Measurements from ENCODE around the gene IMPG1.

The IMPG1 gene, protein sequence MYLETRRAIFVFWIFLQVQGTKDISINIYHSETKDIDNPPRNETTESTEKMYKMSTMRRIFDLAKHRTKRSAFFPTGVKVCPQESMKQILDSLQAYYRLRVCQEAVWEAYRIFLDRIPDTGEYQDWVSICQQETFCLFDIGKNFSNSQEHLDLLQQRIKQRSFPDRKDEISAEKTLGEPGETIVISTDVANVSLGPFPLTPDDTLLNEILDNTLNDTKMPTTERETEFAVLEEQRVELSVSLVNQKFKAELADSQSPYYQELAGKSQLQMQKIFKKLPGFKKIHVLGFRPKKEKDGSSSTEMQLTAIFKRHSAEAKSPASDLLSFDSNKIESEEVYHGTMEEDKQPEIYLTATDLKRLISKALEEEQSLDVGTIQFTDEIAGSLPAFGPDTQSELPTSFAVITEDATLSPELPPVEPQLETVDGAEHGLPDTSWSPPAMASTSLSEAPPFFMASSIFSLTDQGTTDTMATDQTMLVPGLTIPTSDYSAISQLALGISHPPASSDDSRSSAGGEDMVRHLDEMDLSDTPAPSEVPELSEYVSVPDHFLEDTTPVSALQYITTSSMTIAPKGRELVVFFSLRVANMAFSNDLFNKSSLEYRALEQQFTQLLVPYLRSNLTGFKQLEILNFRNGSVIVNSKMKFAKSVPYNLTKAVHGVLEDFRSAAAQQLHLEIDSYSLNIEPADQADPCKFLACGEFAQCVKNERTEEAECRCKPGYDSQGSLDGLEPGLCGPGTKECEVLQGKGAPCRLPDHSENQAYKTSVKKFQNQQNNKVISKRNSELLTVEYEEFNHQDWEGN

DNA sequence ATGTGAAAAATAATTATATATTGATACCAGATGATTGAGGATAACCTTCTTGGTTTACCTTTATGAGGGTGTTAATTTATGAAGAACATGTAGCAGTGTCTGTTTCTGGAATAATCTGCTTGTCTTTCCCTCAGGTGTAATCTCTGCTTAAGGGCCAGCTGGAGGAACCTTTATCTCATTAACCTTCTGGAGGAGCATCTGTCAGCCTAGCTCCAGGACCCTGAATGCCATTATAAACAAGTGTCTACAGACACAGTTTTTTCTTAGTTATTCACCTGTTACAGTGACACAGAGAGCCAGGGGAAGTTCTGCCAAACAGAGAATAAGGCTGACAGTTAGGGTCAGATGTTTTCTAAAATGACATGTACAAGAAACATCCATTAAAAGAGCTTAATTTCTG lies at the start of gene IMPG1:
Gene IMPG1 (minus strand): TSS at position 101 of the 400 bp plus-strand sequence. CDS start 174 bp downstream, outside the sequence.
- DNase-seq, result no peak

DNA sequence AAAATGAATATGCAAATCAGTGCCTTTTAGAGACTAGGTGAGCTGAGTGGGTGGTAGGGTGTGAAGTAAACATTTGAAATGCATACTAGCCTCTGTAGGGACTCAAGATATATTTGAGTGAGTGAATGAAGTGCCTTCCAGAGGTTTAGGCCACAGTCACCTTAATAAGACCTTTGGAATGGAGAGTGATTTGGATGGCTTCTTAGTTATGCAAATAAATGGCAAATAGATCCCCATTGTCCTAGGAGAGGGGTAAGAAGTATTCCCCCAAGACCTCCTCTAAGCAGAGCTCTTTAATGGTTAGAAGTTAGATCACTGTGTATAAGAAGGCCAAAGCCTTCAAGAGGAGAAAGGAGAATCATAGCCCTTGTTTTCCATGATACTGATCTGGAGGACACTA lies 47.8 kb upstream of the IMPG1 start:
- DNase-seq, result no peak

GRCh38 chr6:76073281-76073680 lies 819 bp upstream of the IMPG1 start:
- no peak for DNase-seq

GRCh38 chr6:76057469-76057868 lies 15.0 kb downstream of the IMPG1 start:
- DNase-seq, result no peak

DNA sequence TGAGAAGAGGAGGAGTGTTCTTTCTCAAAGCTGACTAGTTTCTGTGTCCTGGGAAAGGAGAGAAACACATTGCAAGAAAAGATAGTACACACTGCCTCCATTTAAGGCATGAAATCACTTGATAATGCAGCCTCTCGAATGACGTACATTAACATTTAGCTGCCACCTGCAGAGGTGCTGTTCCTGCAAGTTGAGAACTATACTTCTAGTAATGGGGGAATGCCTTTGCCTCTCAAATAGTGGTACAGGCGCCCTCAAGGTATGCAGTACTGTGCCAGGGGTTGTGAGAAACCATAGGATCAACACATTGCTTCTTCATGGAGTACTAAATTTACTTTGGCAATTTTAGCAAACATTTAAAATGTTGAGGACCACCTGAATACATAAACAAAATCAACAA lies 20.1 kb downstream of the IMPG1 start:
- DNase-seq, result no peak

- DNase-seq, result no peak
Observed at GRCh38 chr6:76043690-76044089, 28.8 kb downstream of the IMPG1 start.

DNA sequence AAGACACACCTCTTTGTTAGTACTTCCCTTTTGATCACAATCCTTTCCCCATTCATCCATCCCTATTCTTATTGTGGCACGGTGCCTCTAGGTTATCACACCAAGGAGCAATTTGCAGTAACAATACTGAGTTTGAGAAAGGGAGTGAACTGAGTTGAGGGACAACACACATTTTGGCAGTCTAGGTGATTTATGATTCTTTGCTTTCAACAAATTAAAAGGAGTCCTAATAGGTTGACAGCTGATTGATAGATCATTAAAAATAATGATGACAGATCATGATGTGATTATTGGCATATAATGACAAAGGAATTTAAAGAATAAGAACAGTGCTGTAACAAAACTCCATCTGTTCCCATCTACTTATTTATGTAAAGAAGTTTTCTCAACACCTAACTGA lies 36.7 kb downstream of the IMPG1 start:
- DNase-seq, result no peak

- no peak for DNase-seq
Observed at GRCh38 chr6:76026101-76026500, 46.4 kb downstream of the IMPG1 start.

DNA sequence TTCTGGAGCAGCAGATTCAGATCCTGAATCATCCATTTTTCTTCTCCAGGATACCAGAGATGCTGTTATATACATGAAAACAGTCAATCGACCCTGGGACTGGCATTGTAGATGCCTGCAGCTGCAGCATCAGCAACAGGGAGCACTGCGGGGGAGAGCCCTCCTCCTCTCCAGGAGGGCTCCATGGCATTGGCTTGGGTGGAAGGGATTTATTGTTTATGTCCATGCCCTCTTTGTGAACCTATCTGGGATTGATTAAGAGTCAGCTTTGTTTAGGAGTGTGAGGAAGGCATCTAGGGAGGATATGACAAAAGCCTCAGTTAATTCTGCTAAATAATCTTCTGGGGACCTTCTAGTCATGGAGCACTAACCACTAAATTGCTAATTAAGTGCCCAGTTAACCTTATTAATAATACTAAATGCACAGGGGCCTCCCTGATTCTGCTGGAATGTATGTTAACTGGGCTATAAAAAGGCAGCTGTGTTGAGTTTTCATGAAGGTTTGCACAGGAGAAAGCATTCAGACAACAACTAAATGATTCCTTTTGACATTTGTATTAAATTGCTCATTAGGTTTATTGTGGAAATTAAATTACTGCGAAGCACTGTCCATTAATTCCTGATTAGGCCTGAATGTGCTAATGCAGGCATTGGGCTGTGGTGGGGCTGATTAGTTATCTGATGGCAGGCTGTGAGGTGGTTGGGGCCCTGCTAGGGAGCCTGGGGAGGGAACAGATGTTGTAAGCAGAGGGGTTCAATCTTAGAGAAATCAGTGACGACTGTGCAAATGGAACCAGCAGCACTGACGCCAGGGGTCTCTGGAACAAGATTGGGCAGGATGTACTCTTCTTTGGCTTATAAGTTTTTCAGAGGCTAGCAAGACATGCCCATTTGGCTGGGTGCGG lies 57.6 kb downstream of the IMPG1 start:
- DNase-seq, result no peak

GRCh38 chr6:76004202-76004601 lies 68.3 kb downstream of the IMPG1 start:
- no peak for DNase-seq

DNA sequence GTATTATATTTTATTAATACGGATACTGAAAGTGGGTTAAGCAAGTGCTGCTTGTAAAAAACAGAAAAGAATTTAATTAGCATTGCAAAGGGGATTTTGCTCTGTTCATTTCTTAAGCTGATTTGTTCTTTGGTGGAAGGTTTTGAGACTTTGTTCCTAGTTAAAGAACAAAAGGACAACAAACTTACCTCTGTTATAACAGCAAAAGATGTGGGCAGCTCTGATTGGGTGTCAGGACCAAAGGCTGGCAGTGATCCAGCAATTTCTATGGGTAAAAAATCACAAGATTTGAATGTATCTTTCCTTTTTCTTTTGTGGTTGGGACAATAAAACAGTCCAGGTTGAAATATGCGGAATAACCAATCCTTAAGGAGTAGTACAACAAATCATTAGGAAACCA lies 68.8 kb downstream of the IMPG1 start:
- DNase-seq, result no peak

- DNase-seq, result no peak
Observed at GRCh38 chr6:76003113-76003512, 69.3 kb downstream of the IMPG1 start.

- DNase-seq, result no peak
Observed at GRCh38 chr6:76000629-76001028, 71.8 kb downstream of the IMPG1 start.

GRCh38 chr6:75997696-75998095 lies 74.8 kb downstream of the IMPG1 start:
- no peak for DNase-seq

DNA sequence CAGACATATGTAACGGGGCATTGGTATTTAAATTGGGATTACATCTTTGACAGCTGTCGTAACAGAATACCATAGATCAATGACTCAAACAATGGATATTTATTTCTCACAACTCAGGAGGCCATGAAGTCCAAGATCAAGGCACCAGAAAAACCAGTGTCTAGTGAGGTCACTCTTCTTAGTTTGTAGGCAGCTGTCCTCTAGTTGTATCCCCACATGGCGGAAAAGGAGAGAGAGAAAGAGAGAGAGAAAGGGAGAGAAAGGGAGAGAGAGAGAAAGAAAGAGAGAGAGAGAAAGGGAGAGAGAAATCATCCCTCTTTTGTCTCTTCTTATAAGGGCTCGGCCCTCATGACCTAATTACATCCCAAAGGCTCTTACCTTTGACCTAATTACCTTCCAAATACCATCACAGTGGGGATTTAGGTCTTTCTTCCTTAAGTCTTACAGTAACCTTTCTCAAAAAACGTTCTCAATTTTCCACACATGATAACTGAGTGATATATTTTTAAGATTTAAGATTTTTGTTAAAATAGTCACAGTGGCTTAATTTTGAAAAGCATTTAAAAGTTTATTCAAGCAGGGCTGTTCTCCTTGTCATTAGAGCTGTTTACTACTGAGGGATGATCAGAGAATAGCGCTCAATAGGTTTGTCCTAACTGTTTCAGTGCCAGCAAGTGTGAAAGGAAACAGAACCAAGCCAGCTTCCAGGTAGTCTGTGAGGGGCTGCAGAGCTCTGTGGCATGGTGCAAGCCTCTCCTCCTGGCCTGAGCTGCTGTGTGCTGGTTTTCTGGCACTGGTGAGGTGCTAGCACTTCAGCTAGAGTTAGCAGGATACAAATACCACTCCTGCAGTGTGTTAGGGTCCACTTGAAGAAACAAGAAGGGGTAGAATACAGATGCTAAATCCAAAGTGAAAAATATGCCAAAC lies 79.0 kb downstream of the IMPG1 start:
- no peak for DNase-seq

- DNase-seq, result no peak
Observed at GRCh38 chr6:75991941-75992340, 80.5 kb downstream of the IMPG1 start.

DNA sequence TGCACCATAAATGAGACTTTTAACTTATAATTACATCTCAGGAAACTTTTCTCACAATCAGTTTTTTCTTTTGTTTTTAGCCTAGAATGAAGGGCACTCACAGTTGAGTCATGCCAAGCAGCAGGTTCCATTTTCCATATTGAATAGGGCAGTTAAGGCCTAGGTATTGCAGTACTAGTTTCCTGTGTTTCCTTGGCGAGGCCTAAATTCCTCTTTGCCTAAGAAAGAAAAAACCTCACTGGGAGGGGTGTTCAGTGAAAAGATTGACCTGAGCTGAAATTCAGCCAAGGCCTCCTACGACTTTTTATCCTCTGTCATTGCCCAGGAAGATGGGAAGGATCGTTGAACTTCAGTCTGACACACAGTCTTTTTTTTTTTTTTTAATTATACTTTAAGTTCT lies 85.5 kb downstream of the IMPG1 start:
- DNase-seq, result no peak

GRCh38 chr6:75975904-75976303 lies 96.6 kb downstream of the IMPG1 start:
- no peak for DNase-seq

DNA sequence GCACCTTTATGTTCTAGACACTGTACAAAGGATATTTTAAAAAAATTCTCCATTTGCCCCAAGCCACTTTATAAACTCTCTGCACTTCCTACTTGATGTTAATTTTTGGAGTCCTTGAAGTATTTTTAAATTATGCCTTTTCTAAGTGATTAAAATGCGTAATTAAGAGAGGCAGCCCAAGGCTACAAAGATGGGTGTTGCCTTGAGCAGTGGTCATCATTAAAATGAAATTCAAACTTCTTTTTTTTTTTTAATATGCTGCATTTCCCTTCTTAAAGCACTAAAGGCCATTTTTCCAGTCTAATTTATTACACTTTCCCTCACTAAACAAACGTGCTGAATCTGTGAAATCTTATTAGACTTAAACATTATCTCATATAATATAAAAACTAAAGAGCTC lies 102.4 kb downstream of the IMPG1 start:
- no peak for DNase-seq

DNA sequence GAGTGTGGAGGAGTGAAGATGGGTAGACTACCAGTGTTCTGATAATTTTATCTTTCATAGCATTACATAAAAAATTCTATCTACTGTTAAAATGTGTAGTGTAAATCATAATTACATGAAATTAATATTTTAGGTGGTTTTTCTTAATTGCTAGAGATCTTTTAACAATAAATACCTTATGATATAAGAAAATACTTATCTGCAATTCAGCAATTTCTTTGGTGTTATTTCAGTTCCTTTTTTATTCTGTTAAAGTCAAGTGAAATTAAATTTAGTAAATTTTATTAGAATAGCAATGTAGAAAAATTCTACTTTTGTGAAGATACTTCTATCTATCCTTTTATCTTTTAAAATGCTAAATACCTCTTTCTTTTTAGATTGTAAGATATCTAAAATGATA lies 104.3 kb downstream of the IMPG1 start:
- DNase-seq, result no peak

GRCh38 chr6:75963569-75963968 lies 108.9 kb downstream of the IMPG1 start:
- DNase-seq, result no peak

DNA sequence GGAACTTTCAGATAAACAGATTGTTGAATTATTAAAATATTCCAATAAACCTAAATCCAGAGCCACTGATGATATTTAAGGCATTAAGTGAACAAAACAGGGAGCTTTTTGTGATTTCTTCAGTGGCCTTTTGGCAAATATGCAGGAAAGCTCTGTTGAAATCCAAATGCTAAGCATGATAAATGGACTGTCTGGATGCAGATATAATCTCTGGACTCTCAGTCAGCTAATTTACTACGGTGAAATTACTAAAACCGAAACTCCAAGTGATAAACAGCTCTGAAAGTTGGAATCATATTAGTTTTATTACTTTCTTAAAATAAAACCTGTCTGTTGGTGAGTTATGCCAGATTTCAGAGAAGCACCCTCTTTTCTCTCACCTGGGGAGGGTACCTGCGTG lies 120.3 kb downstream of the IMPG1 start:
- no peak for DNase-seq
